Caki2 (cell line): Measurements from ENCODE around the gene PDE1C. TPM values are rescaled to one million over a fixed set of nuclear protein-coding genes. Genes with fewer than 3 reads are reported as not detected.
"Not testable (repeated sequence)": the region's sequence is repeated elsewhere in the genome, so short reads cannot be mapped to it uniquely, and the experiment has no call there.

Source experiments
- DNase-seq: peaks from one replicate; pipeline ENCODE4 v3.0.0-alpha.2; 2015; ENCODE audit warnings: low read depth
- in situ Hi-C: cut with HindIII; loops from 2 replicates; pipeline ENCODE4 v1.10.0; 2016; ENCODE audit warnings: low sequenced_read_pairs, low pct_unique_long_range_greater_than_20kb, mixed read lengths
- total RNA-seq: library from RNA; depleted of rRNA; stranded (reverse); fragments of >200 nt; shearing (Covaris generic); gene quantifications from 2 replicates; pipeline ENCODE4 v1.2.3, GENCODE V29; 2014; ENCODE audit warnings: low replicate concordance

The PDE1C gene
- total RNA-seq, 1 experiment from 2014 or later: 0.17 TPM

DNA sequence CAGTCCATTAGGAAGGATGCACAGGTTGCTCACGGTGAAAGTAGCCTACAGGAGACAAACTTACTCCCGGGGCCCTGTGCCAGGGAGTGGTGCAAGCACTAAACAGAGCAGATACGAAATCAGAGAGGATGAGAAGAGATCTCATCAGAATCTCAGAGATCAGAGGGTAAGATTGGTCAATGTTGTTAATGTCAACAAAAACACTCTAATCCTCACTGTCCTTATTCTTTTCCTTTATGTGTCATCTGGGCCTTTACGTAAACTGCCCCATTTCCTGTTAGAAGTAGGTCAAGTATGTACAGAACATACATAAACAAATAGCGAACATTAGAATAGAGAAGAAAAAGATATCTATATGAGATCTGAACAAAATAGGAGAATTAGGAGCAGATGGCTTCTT lies 220.1 kb downstream of the PDE1C start:
- in situ Hi-C loops: no loop called here
- no peak for DNase-seq

GRCh38 chr7:31835471-31835870 lies 234.7 kb downstream of the PDE1C start:
- in situ Hi-C loops: no loop called here

DNA sequence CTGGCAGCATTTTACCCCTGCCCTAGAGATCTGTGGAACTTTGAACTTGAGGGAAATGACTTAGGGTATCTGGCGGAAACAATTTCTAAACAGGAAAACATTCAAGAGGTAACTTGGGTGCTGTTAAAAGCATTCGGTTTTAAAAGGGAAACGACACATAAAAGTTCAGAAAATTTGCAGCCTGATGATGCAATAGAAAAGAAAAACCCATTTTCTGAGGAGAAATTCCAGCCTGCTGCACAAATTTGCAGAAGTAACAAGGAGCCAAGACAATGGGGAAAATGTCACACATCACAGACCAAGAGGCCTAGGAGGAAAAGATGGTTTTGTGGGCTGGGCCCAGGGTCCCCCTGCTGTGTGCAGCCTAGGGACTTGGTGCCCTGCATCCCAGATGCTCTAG lies 236.6 kb downstream of the PDE1C start:
- DNase-seq, in situ Hi-C loops: not testable (repeated sequence)

More at GRCh38 chr7:31835471-31835870, 234.7 kb downstream of the PDE1C start:
- DNase-seq: no peak

- in situ Hi-C loops: no loop called here
- no peak for DNase-seq
These were observed 241.7 kb downstream of the PDE1C start for GRCh38 chr7:31828520-31828919.

DNA sequence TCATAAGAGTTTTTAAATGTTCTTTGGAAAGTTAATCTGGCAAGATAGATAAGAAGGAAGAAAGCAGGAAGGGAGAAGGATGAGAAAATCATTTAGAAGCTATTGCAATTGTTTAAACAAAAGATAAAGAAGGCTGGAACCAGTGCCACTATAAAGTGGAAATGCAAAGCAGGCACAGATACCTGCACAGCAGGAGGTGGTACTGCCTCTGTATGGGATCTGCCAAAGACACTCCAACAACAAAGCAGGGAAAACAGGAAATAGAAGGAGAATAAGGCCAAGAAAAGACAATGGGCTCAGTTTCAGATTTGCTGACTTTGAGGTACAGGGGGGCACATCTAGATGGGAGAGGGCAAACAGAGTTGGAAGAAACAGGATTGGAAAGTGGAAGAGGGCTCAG lies 244.6 kb downstream of the PDE1C start:
- in situ Hi-C loops: no loop called here
- DNase-seq: no peak

DNA sequence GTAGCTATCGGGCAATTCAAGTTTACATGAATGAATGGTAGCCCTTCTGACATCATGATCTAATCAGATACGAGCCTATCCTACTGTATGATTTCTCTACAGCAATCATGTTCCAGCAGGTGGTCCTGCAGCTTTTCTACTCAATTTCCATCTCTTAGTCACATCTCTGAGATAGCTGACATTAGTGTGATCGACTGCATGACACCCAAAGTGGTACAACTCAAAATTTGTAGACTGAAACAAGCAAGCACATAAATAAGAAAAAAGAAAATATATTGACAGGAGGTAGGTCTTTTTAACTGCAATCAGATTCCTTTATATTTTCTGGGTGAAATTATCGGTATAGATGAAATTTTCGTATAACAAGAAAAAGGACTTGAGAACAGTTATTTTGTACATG lies 251.2 kb downstream of the PDE1C start:
- in situ Hi-C loops: no loop called here
- no peak for DNase-seq

GRCh38 chr7:31816810-31817209 lies 253.4 kb downstream of the PDE1C start:
- DNase-seq: no peak
- in situ Hi-C loops: no loop called here

DNA sequence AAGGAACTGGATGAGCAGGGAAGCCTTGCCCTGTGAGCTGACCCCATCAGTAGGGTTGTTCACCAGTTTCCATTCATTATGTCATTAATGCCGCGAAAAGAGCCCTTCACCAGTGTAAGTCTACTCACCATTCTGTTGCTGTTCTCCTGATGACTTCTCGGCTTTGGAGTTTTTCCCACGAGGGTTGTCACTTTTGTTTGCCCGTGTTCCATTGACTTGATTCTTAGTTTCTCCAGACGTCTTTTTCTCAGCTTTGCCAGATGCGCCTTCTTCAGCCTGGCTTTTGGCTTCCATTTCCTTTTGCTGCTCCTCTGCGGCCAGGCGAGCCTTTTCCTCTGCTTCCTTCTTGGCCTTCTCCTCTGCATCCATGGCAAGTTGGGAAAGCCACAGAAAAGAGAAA lies 254.4 kb downstream of the PDE1C start:
- DNase-seq: no peak
- in situ Hi-C loops: no loop called here

DNA sequence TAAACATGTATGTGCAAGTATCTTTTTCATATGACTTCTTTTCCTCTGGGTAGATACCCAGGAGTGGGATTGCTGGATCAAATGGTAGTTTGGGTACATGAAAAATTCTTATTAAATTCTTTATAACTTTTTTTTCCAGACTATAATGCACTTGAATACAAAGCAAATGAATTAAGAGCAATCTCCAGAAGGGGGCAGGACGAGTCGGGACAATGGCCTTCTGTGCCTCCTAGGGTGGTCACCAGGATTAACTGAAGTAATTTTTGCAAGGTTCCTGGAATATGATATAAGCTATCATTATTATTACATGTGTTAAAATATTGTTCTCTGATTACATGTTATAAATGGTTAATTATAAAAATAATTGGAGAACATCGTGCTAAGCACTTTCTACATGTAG lies 256.0 kb downstream of the PDE1C start:
- DNase-seq: no peak
- in situ Hi-C loops: no loop called here

DNA sequence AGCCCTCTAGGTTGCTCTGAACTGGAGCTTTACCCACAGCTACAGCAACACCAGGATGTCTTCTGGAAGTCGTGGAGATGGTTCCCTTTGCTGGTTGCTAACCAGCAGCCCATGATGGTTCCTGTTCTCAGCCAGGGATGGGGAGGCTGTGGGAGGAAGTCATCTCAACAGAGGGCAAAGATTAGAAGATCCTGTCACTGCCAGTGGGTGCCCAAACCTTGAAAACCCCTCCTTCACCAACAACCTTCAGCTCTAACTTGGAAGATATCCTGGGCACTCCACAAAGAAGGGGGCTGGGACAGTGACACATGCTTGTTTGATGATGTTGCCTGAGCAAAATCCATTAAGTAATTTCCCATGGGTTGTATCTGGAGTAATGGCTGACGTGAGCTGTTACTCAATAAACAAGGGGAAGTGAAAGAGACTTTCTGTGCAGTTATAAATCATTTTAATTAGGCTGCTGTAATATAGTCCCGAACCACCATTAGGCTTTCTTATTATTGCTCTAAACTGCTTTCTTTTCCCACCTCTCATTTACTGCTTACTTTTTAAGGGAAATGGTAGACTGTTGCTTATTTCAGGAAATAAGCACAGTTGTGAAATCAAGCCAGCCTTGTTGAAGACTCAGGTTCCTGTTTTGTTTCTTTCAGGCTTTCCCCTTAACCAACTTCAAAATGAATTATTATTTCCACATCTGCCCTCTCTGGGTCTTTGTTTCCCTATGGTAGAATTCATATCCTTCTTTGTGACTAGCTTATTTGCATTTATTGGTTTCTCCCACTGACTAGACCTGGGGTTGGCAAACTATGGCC lies 258.4 kb downstream of the PDE1C start:
- no peak for DNase-seq
- in situ Hi-C loops: no loop called here

DNA sequence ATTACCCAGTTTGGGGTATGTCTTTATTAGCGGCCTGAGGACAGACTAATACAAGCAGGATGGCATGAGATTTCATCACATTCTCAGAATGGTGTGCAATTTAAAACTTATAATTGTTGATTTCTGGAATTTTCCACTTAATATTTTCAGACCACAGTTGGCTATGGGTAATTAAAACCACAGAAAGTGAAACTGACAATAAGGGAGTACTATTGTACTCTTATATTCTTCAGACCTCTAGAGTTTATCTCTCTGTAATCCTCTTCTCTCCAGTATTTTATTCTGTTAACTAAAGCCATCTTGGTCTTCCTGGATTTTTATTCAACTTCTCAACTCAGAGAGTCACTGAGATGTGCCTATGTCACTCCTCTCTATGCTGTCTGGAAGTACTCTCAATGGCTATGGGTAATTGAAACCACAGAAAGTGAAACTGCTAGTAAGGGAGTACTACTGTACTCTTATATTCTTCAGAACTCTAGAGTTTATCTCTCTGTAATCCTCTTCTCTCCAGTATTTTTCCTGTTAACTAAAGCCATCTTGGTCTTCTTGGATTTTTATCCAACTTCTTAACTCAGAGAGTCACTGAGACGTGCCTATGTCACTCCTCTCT lies 264.9 kb downstream of the PDE1C start:
- in situ Hi-C loops: no loop called here

GRCh38 chr7:31796375-31796774 lies 273.8 kb downstream of the PDE1C start:
- DNase-seq: no peak
- in situ Hi-C loops: no loop called here

More for the DNA sequence above, 264.9 kb downstream of the PDE1C start:
- no peak for DNase-seq

DNA sequence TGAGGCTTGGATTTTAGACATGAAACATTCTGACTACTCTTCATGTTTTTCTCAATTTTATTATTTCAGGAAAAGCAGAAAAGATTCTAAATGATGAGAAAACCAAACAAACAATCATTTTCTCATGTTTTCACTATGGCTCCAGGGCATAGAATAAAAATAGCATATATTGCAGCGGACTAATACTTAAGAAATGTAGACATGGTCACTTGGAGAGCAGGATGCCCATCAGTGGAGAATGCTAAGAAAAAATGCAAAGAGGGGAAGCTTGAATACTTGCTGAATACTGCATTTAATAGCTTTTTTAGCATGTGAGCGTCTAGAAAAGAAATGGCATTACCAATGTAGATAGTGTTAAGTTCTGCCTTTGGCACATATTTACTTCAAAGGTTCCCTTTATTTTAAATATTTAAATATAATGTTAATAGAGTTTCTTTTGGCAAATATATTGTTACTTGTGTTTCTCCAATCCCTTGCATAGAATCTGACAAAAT lies 275.3 kb downstream of the PDE1C start:
- in situ Hi-C loops: no loop called here
- no peak for DNase-seq

GRCh38 chr7:31791881-31792280 lies 278.3 kb downstream of the PDE1C start:
- in situ Hi-C loops: no loop called here
- no peak for DNase-seq

DNA sequence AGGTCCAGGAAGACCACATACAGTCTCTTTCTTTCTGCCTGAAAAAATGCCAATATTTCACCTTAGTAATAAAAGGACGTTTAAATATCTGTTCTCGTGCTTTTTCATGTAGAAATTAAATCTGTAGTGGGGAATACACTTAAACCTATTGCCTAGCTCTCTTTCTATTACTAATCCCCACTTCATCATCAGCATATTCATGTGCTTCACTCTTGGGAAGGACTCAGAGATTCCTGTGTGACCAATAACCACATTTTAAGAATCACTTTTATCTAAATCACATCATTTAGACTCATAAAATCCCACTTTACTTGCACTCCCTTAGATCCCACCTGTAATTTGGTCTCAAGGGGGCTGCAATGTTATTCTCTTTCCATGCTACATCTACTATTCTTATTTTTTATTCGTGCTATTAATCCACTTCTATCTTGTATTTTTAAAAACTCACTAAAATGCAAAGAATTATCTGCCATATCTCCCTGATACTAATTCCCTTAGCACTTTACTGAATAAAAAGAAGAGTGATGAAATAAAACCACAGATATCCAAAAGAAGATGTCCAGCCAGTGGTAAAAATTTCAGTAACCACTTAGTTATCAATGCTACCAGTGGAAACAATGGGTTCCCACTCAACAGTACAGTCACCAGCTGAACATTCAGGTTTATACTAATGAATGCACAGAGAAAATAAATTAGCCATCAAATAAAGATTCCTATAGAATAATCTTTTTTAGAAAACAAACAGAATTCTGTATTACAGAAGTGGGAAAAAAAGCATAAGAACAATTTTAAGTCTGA lies 281.1 kb downstream of the PDE1C start:
- DNase-seq: no peak
- in situ Hi-C loops: no loop called here

GRCh38 chr7:31788445-31788844 lies 281.8 kb downstream of the PDE1C start:
- DNase-seq: no peak
- in situ Hi-C loops: no loop called here

- DNase-seq: no peak
- in situ Hi-C loops: no loop called here
These were observed 283.9 kb downstream of the PDE1C start for GRCh38 chr7:31786326-31786725.

- DNase-seq: no peak
- in situ Hi-C loops: no loop called here
These were observed 285.1 kb downstream of the PDE1C start for GRCh38 chr7:31785101-31785500.

GRCh38 chr7:31783221-31783620 lies 287.0 kb downstream of the PDE1C start:
- DNase-seq: no peak
- in situ Hi-C loops: no loop called here
